PC-9 (cell line): ENCODE data around the gene TANC1. TPM values are rescaled to one million over a fixed set of nuclear protein-coding genes. Genes with fewer than 3 reads are reported as not detected.

Source experiments
- Bru-seq: library from RNA; stranded (reverse); fragments of 400-500 nt; gene quantifications from one replicate; lab custom pipeline; 2021; lab: Mats Ljungman, UMichigan
- BruChase-seq, 2 experiments: library from RNA; stranded (reverse); fragments of 400-500 nt; gene quantifications; one replicate each; lab custom pipeline; 2021; lab: Mats Ljungman, UMichigan
- BruUV-seq: library from RNA; stranded (reverse); fragments of 400-500 nt; replicated peaks from 2 replicates; lab custom pipeline; 2021; lab: Mats Ljungman, UMichigan
- CTCF ChIA-PET: fragments of 300-600 bp; sonication (Branson Sonifier 250); formaldehyde crosslinking; loops from one replicate; lab custom pipeline; 2022; ENCODE audit warnings: antibody characterized with exemption; lab: Charles Lee
- POLR2A ChIA-PET: fragments of 300-600 bp; sonication (Branson Sonifier 250); formaldehyde crosslinking; loops from one replicate; lab custom pipeline; 2022; ENCODE audit warnings: antibody characterized with exemption; ENCODE audit not compliant: unreplicated experiment; lab: Charles Lee
- DNase-seq, 2 experiments: peaks; one replicate each; pipeline versions ENCODE4 v3.0.0 to v3.0.0-alpha.2; 2015 to 2022; ENCODE audit warnings: mixed read lengths in 1 of 2
- H2AFZ ChIP-seq: fragments of 200-600 bp; sonication (generic); 2 replicates; pipeline ENCODE4 v1.8.1; 2017; ENCODE audit warnings: antibody characterized with exemption
- H3F3A ChIP-seq: fragments of 200-600 bp; sonication (generic); 2 replicates; pipeline ENCODE4 v1.8.1; 2017; ENCODE audit warnings: antibody characterized with exemption, mild to moderate bottlenecking, low read depth; ENCODE audit not compliant: insufficient read depth
- H3K27ac ChIP-seq: fragments of 200-600 bp; sonication (generic); 2 replicates; pipeline ENCODE4 v1.6.1; 2016; ENCODE audit warnings: mixed run types
- H3K27me3 ChIP-seq: fragments of 200-600 bp; sonication (generic); 2 replicates; pipeline ENCODE4 v1.6.1; 2016; ENCODE audit warnings: low read depth, mixed run types; ENCODE audit not compliant: insufficient read depth
- H3K36me3 ChIP-seq: fragments of 200-600 bp; sonication (generic); 2 replicates; pipeline ENCODE4 v1.6.1; 2016; ENCODE audit warnings: low read depth, mixed run types
- H3K4me1 ChIP-seq: fragments of 200-600 bp; sonication (generic); replicated peaks from 2 replicates; pipeline ENCODE4 v1.6.1; 2016; ENCODE audit warnings: mixed run types; ENCODE audit not compliant: insufficient read depth
- H3K4me2 ChIP-seq: fragments of 200-600 bp; sonication (generic); 2 replicates; pipeline ENCODE4 v1.6.1; 2017; ENCODE audit warnings: mixed run types
- H3K4me3 ChIP-seq: fragments of 200-600 bp; sonication (generic); 2 replicates; pipeline ENCODE4 v1.6.1; 2016; ENCODE audit warnings: mixed run types
- H3K79me2 ChIP-seq: fragments of 200-600 bp; sonication (generic); 2 replicates; pipeline ENCODE4 v1.6.1; 2017; ENCODE audit warnings: low read depth, mixed run types
- H3K9me2 ChIP-seq: fragments of 200-600 bp; sonication (generic); 2 replicates; pipeline ENCODE4 v1.8.1; 2017; ENCODE audit warnings: mild to moderate bottlenecking; ENCODE audit not compliant: insufficient read depth
- H3K9me3 ChIP-seq: fragments of 200-600 bp; sonication (generic); 2 replicates; pipeline ENCODE4 v1.8.1; 2016; ENCODE audit warnings: low read depth; ENCODE audit not compliant: insufficient read depth
- H4K20me1 ChIP-seq: fragments of 200-600 bp; sonication (generic); 2 replicates; pipeline ENCODE4 v1.8.1; 2017; ENCODE audit not compliant: insufficient read depth
- EZH2 ChIP-seq: fragments of 200-600 bp; sonication (generic); IDR thresholded peaks from 2 replicates; pipeline ENCODE4 v1.8.0; 2017; ENCODE audit warnings: antibody characterized with exemption, low read depth
- intact Hi-C: fragments of 100-400 bp; cut with micrococcal nuclease; formaldehyde crosslinking; loops from one replicate; pipeline ENCODE4 v1.10.0; 2022; ENCODE audit not compliant: unreplicated experiment
- long read RNA-seq: library from polyadenylated mRNA; stranded (forward); transcript quantifications from one replicate; pipeline ENCODE4 v2.0.0, GENCODE V29; 2022
- total RNA-seq: library from RNA; stranded (reverse); gene quantifications from 2 replicates; pipeline ENCODE4 v1.2.3, GENCODE V29; 2021
- TF ChIP-seq, protein P1 (sequence below): fragments of 200-600 bp; sonication (generic); conservative IDR thresholded peaks from 2 replicates; pipeline ENCODE4 v1.6.1; 2017; ENCODE audit warnings: mixed run types, antibody characterized with exemption, mild to moderate bottlenecking, moderate library complexity

The TANC1 gene
- 21.2 and 26.0 TPM in 2 replicates for total RNA-seq
- Bru-seq, nascent RNA: percentile 83 among the genes with signal in this experiment
- BruChase-seq, experiment 1, labeled RNA remaining after a 2-hour chase: percentile 74 among the genes with signal in this experiment
- BruChase-seq, experiment 2, labeled RNA remaining after a 6-hour chase: percentile 59 among the genes with signal in this experiment
- long read RNA-seq, full-length matches to known transcripts: 1 of 17 reads
- long read RNA-seq, partial matches to known transcripts: 5 of 17 reads
- long read RNA-seq, other reads (novel, unspliced or antisense): 11 of 17 reads

DNA sequence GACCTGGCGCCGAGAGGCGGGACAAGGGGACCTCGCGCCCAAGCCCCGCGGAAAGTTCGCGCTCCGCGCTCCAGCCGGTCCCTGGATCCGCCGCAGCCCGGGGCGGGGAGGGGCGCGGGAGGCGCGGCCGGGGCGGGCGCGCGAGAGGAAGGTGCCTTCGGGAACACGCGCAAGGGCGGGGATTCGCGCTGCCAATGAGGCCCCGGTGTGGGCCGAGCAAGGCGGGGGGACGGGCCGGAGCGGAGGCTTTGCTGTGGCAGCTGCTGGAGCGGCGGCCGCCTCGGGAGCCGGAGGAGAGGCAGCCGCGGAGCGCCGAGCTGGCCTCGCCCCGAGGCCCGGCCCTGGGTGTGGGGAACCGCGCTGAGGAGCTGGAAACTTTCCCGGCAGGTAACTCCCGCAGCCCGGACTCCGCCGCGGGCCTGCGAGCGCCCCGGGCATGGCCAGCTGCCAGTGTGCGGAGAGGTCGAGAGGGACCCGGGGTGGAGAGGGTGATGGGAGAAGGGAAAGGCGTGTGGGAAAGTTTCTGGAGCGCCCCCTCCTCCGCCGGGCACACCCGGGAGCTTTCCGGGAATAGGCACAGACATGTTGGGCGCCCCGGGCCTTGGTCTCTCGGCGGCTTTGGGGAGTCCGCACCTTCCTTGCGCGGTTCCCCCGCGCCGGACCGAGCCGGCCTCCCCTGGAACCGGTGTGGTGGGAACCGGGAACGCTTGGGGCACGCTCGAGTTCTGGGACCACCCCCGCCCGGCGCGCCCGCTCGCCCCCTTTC lies at the start of gene TANC1:
TANC1 (plus strand) TSS at position 245 of the 766 bp plus-strand sequence. CDS start 97,271 bp downstream, outside the sequence.
- Histone ChIP-seq H2AFZ (peak within 1 kb of the TSS; percentile 95), H3K79me2 (peaks cover 50% of the 10 kb centered on the region)
- CTCF ChIA-PET: no interaction called here

DNA sequence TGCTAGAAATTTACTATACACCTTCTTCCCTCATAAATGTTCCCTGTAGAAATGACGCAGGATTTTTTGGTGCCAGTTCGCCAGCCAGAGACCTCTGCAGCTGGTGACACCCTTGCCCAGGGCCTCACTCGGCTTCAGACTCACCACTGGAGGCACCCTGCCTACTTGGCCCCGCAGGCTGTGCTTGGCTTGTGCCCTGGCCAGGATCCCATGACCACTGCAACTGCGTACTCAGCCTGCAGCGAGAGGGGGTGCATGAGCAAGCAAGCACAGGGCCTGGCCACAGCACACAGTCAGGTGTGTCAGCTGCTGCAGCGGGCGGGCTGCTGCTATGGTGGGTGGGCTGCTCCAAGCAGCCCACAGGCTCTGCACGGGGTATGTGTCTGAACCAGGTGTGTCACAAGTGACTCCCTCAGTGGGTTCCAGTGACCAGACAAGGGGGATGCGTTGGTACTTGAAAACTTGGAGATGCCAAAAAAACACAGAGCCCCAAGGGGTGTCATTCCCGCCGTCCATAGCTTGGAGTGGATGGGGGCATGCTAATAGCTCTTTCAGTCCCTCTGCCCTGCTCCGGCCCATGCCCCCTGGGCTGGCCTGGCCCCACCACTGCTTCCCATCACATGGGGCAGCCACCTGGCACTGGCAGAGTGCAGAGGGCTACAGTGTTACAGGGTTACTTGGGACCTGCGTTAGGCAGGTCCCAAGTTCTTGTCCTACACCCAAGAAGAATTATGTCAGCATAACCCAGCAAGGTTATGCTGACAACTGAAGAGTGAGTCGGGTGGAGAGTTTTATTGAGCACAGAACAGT lies 46.6 kb upstream of the TANC1 start:
- intact Hi-C loops: no loop called here
- CTCF ChIA-PET: no interaction called here
- TF ChIP-seq, protein P1, sequence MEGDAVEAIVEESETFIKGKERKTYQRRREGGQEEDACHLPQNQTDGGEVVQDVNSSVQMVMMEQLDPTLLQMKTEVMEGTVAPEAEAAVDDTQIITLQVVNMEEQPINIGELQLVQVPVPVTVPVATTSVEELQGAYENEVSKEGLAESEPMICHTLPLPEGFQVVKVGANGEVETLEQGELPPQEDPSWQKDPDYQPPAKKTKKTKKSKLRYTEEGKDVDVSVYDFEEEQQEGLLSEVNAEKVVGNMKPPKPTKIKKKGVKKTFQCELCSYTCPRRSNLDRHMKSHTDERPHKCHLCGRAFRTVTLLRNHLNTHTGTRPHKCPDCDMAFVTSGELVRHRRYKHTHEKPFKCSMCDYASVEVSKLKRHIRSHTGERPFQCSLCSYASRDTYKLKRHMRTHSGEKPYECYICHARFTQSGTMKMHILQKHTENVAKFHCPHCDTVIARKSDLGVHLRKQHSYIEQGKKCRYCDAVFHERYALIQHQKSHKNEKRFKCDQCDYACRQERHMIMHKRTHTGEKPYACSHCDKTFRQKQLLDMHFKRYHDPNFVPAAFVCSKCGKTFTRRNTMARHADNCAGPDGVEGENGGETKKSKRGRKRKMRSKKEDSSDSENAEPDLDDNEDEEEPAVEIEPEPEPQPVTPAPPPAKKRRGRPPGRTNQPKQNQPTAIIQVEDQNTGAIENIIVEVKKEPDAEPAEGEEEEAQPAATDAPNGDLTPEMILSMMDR: no peak
- no peak for TF ChIP-seq EZH2

More for the DNA sequence above, at the start of gene TANC1:
- TF ChIP-seq EZH2: no peak
- TF ChIP-seq, protein P1: no peak
- Histone ChIP-seq H3K27me3 (no peaks in the 10 kb centered on the region), H3K9me3 (no peaks in the 10 kb centered on the region), H3K4me2 (peak within 1 kb of the TSS; percentile 94), H3K36me3 (no peaks in the 10 kb centered on the region), H3K27ac (peak within 1 kb of the TSS; percentile 48), H3K4me1 (peaks cover 34% of the 10 kb centered on the region), H3K4me3 (peak within 1 kb of the TSS; percentile 83), H3F3A (peaks cover 12% of the 10 kb centered on the region), H4K20me1 (peaks cover 5% of the 10 kb centered on the region; the same call in 1 of the 2 replicates), H3K9me2 (no peaks in the 10 kb centered on the region)
- intact Hi-C loops: loop anchor here (1.0 to 5.0 kb wide), 3 partner anchors 36 to 67 kb away; no protein-coding TSS in a partner anchor
- POLR2A ChIA-PET: no interaction called here
- DNase-seq: peak; percentile 77 to 90
- BruUV-seq: no TSS peak

DNA sequence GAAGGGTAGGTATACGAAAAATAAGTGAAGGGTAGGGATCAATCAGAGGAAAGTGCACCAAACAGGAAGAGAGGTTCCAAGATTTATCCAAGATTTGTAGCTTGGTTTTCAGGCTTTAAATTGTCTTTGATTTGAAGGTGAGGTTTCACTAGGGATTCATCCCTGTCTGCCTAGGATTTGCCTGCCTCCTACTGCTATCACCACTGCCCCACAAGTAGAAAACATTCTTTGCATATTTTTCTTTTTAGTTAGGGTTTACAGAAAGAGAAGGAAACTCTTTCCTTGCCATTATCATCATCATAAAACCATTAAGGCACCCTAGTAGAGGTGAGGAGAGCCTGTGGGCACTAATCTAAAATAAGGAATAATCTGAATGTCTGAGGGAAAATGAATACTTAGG lies 45.8 kb upstream of the TANC1 start:
- H3K27ac ChIP-seq: no peak overlapping the region
- no peak overlapping the region for H3K4me3 ChIP-seq
- peak overlapping the region; percentile 40 for H3K4me2 ChIP-seq
- ChIA-PET CTCF (no interaction called here), POLR2A (interaction anchor here (0.6 kb wide), 1 partner anchor 142 kb away, joined by 3 read pairs; no protein-coding TSS in a partner anchor)
- H3K4me1 ChIP-seq: peaks cover 29% of the 10 kb centered on the region
- no peaks in the 10 kb centered on the region for H3K9me3 ChIP-seq
- peak overlapping the region; percentile 40; the same call in 1 of the 2 replicates for H2AFZ ChIP-seq
- no peak for DNase-seq
- H3F3A ChIP-seq: peaks cover 9% of the 10 kb centered on the region; the same call in 1 of the 2 replicates
- H3K36me3 ChIP-seq: no peaks in the 10 kb centered on the region
- H4K20me1 ChIP-seq: no peaks in the 10 kb centered on the region
- no peaks in the 10 kb centered on the region for H3K79me2 ChIP-seq
- intact Hi-C loops: no loop called here
- TF ChIP-seq EZH2: no peak
- TF ChIP-seq, protein P1: no peak
- no peaks in the 10 kb centered on the region for H3K27me3 ChIP-seq
- no TSS peak for BruUV-seq
- no peaks in the 10 kb centered on the region for H3K9me2 ChIP-seq

More for the DNA sequence above, 46.6 kb upstream of the TANC1 start:
- H3K9me3 ChIP-seq: no peaks in the 10 kb centered on the region
- POLR2A ChIA-PET: no interaction called here
- no peak for DNase-seq
- H3K9me2 ChIP-seq: no peaks in the 10 kb centered on the region
- no peaks in the 10 kb centered on the region for H3K27me3 ChIP-seq
- no peaks in the 10 kb centered on the region for H3K36me3 ChIP-seq
- H2AFZ ChIP-seq: no peak overlapping the region
- H3K4me1 ChIP-seq: peaks cover 23% of the 10 kb centered on the region
- no peak overlapping the region for H3K4me2 ChIP-seq
- H3K4me3 ChIP-seq: no peak overlapping the region
- H3F3A ChIP-seq: peaks cover 6% of the 10 kb centered on the region; the same call in 1 of the 2 replicates
- H4K20me1 ChIP-seq: no peaks in the 10 kb centered on the region
- BruUV-seq: no TSS peak
- H3K79me2 ChIP-seq: no peaks in the 10 kb centered on the region
- H3K27ac ChIP-seq: no peak overlapping the region
